K562 (cell line): Measurements from ENCODE around the gene TMED5. TPM values are rescaled to one million over a fixed set of nuclear protein-coding genes. Genes with fewer than 3 reads are reported as not detected.

Experiments
- polyA plus RNA-seq, 8 experiments: library from polyadenylated mRNA; depleted of rRNA in 4 of 8; stranded (reverse) in 5 of 8; unstranded in 3 of 8; fragments of >200 nt; fragmentation: Nextera tagmentation in 2 of 8; fragmentation: Illumina TruSeq in 1 of 8; extraction: Ambion mirVana in 2 of 8; extraction: Trizol in 1 of 8; gene quantifications; 2 replicates each; pipeline versions ENCODE4 v1.2.1 to v1.2.3, GENCODE V29; 2011 to 2014; ENCODE audit warnings: inconsistent platforms in 1 of 8, missing spikeins in 1 of 8
- small RNA-seq: library from RNA; depleted of rRNA; stranded (forward); fragments of <200 nt; gene quantifications from one replicate; pipeline ENCODE3, GENCODE V24; 2014
- total RNA-seq, 7 experiments: library from RNA; depleted of rRNA in 6 of 7; stranded (reverse); fragments of >200 nt in 6 of 7; fragmentation: Illumina TruSeq in 2 of 7; extraction: Trizol in 2 of 7; gene quantifications; 2 replicates each; pipeline versions ENCODE4 v1.2.1 to v1.2.3, GENCODE V29; 2011 to 2021; ENCODE audit warnings: low replicate concordance in 1 of 7

TMED5 gene
- total and polyA plus RNA-seq, 9 of the 15 experiments (the other 6 are each of a cell fraction or from before 2014, with no cell fraction given) = 28.7 to 83.7 (median 67.2) TPM

Small RNA genes within 50 kb of the gene (small RNA-seq; reads per million reads assigned to genes)
- gene AC126124.1 = not detected

Other genes with a start within 250 kb of the TMED5 start
- gene DIPK1A, start 219.0 kb downstream of the TMED5 start, total RNA-seq (2014; rRNA removed) = 0.54 and 0.69 TPM in 2 replicates
- gene DIPK1A, start 219.0 kb downstream of the TMED5 start, total RNA-seq (2014; rRNA removed; fragmentation: Illumina TruSeq; extraction: Trizol) = 1.3 and 1.9 TPM in 2 replicates
- 1.1 and 1.2 TPM in 2 replicates for gene DIPK1A, start 219.0 kb downstream of the TMED5 start, total RNA-seq (2015; rRNA removed; fragmentation: Illumina TruSeq; extraction: Trizol)
- 1.3 TPM in 2 replicates for gene DIPK1A, start 219.0 kb downstream of the TMED5 start, total RNA-seq (2021)
- gene DIPK1A, start 219.0 kb downstream of the TMED5 start, polyA plus RNA-seq (2011; rRNA removed) = 1.4 and 2.0 TPM in 2 replicates
- gene DIPK1A, start 219.0 kb downstream of the TMED5 start, polyA plus RNA-seq (2014; fragmentation: Illumina TruSeq; extraction: Trizol) = 1.5 TPM in 2 replicates
- gene DIPK1A, start 219.0 kb downstream of the TMED5 start, polyA plus RNA-seq (2014; fragmentation: Nextera tagmentation; extraction: Ambion mirVana) = 1 to 10 TPM; 2.4 to 2.5 TPM
- gene DIPK1A, start 219.0 kb downstream of the TMED5 start, polyA plus RNA-seq (2014; rRNA removed) = 0.65 and 0.91 TPM in 2 replicates
- gene MTF2, start 101.1 kb downstream of the TMED5 start, total RNA-seq (2014; rRNA removed) = 41.8 and 59.6 TPM in 2 replicates
- gene MTF2, start 101.1 kb downstream of the TMED5 start, total RNA-seq (2014; rRNA removed; fragmentation: Illumina TruSeq; extraction: Trizol) = 61.0 and 73.0 TPM in 2 replicates
- gene MTF2, start 101.1 kb downstream of the TMED5 start, total RNA-seq (2015; rRNA removed; fragmentation: Illumina TruSeq; extraction: Trizol) = 48.6 and 57.7 TPM in 2 replicates
- gene MTF2, start 101.1 kb downstream of the TMED5 start, total RNA-seq (2021) = 65.2 and 73.5 TPM in 2 replicates
- gene MTF2, start 101.1 kb downstream of the TMED5 start, polyA plus RNA-seq (2011; rRNA removed) = 102 and 124 TPM in 2 replicates
- gene MTF2, start 101.1 kb downstream of the TMED5 start, polyA plus RNA-seq (2014; fragmentation: Illumina TruSeq; extraction: Trizol) = 46.4 and 49.6 TPM in 2 replicates
- gene MTF2, start 101.1 kb downstream of the TMED5 start, polyA plus RNA-seq (2014; fragmentation: Nextera tagmentation; extraction: Ambion mirVana) = 10 to 100 TPM; 29.3 to 35.7 TPM
- gene MTF2, start 101.1 kb downstream of the TMED5 start, polyA plus RNA-seq (2014; rRNA removed) = 44.1 and 48.3 TPM in 2 replicates
- 14.7 and 21.6 TPM in 2 replicates for gene CCDC18, start 311 bp upstream of the TMED5 start, total RNA-seq (2014; rRNA removed)
- 29.5 and 35.9 TPM in 2 replicates for gene CCDC18, start 311 bp upstream of the TMED5 start, total RNA-seq (2014; rRNA removed; fragmentation: Illumina TruSeq; extraction: Trizol)
- 29.7 and 34.2 TPM in 2 replicates for gene CCDC18, start 311 bp upstream of the TMED5 start, total RNA-seq (2015; rRNA removed; fragmentation: Illumina TruSeq; extraction: Trizol)
- 20.4 TPM in 2 replicates for gene CCDC18, start 311 bp upstream of the TMED5 start, total RNA-seq (2021)
- gene CCDC18, start 311 bp upstream of the TMED5 start, polyA plus RNA-seq (2011; rRNA removed) = 21.1 and 22.2 TPM in 2 replicates
- 23.4 and 24.3 TPM in 2 replicates for gene CCDC18, start 311 bp upstream of the TMED5 start, polyA plus RNA-seq (2014; fragmentation: Illumina TruSeq; extraction: Trizol)
- 10 to 100 TPM; 19.5 to 24.6 TPM for gene CCDC18, start 311 bp upstream of the TMED5 start, polyA plus RNA-seq (2014; fragmentation: Nextera tagmentation; extraction: Ambion mirVana)
- gene CCDC18, start 311 bp upstream of the TMED5 start, polyA plus RNA-seq (2014; rRNA removed) = 20.2 and 24.7 TPM in 2 replicates
- gene DR1, start 165.5 kb upstream of the TMED5 start, total RNA-seq (2014; rRNA removed) = 33.0 and 42.5 TPM in 2 replicates
- gene DR1, start 165.5 kb upstream of the TMED5 start, total RNA-seq (2014; rRNA removed; fragmentation: Illumina TruSeq; extraction: Trizol) = 69.5 and 75.7 TPM in 2 replicates
- 52.5 and 53.3 TPM in 2 replicates for gene DR1, start 165.5 kb upstream of the TMED5 start, total RNA-seq (2015; rRNA removed; fragmentation: Illumina TruSeq; extraction: Trizol)
- 76.8 and 78.8 TPM in 2 replicates for gene DR1, start 165.5 kb upstream of the TMED5 start, total RNA-seq (2021)
- 38.4 and 46.3 TPM in 2 replicates for gene DR1, start 165.5 kb upstream of the TMED5 start, polyA plus RNA-seq (2011; rRNA removed)
- 44.1 and 52.8 TPM in 2 replicates for gene DR1, start 165.5 kb upstream of the TMED5 start, polyA plus RNA-seq (2014; fragmentation: Illumina TruSeq; extraction: Trizol)
- 1 to 10 TPM; 8.1 to 9.3 TPM for gene DR1, start 165.5 kb upstream of the TMED5 start, polyA plus RNA-seq (2014; fragmentation: Nextera tagmentation; extraction: Ambion mirVana)
- gene DR1, start 165.5 kb upstream of the TMED5 start, polyA plus RNA-seq (2014; rRNA removed) = 41.9 and 45.6 TPM in 2 replicates